ENCODE data around the gene SERPINE2. TPM values are rescaled to one million over a fixed set of nuclear protein-coding genes. Genes with fewer than 3 reads are reported as not detected.

The SERPINE2 gene
- total RNA-seq, 2 experiments from 2014 or later: 7.4 to 7.9 TPM

DNA sequence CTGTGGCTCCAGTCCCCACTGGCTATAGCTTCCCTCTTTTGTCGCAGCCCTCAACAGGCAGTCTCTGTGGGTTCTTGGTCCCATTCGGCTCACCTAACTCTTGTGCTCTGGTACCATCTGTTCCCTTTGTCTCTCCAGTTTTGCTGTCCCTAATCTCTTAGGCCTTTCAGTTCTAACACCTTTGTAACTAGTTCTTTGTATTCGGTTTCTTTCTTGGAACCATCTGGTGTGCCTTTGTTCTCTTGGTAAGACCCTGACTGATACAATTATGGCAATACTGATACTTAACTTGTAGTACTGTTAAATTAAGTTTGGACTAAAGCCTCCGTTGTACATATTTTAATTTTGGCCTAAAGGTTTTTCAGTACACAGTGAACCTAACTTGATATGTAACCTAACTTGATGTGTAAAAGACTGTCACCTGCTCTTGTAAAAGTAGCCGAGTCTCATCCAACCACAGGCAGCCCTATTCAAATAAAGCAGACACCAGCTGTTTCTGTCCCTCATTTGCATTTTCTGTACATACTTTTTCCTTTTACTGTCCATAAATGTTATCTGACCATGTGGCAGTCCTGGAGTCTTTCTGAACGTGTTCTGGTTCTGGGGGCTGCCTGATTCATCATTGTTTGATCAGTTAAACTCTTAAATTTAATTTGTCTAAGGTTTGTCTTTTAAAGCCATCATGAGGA is 86.7 kb downstream of the SERPINE2 start:
- DNase-seq: no peak
- Mint-ChIP-seq H3K9me3 (no peaks in the 10 kb centered on the region), H3K36me3 (ENCODE audit: low read depth) (peaks cover 1% of the 10 kb centered on the region), H3K27ac (no peak overlapping the region), H3K4me3 (no peak overlapping the region), H3K4me1 (peaks cover 56% of the 10 kb centered on the region), H3K27me3 (no peaks in the 10 kb centered on the region)
- ChIA-PET POLR2A (no interaction called here), CTCF (no interaction called here)

DNA sequence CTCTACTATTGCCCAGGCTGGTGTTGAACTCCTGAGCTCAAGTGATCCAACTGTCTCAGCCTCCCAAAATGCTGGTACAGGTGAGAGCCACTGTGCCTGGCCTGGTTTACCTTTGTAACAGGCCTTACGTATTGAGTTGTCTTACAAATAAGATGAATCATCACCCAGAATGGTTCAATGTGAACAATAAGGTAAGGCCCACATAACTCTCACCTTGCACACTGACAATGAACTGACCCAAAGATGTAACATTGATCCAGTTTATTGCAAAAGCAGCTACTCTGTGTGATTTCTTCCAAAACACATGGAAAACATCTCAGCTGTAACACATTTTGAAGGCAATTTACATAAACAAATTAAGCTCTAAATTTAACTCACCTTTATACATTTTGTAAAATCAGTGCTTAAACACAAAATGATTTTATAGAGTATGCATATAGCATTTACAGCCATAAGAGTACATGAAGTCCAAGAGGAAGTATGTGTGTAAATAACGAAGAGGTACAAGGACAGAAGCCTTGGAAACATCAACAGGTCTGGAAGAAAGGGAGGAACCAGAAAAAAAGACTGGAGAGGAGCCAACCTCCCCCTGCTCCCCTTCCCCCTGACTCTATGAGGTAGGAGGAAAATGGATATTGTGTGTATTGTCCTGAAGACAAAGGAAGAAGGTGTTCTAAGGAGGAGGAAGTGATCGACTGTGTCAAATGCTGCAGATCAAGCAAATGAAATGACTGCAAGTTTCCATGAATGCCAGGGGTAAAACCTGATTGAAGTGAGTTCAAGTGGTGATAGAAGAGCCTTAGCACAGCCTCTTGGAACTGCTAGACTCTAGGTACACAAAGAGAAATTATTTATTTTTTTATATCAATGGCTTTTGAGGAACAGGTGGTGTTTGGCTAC is 88.4 kb downstream of the SERPINE2 start:
- POLR2A ChIA-PET: interaction anchor here (0.6 to 1.3 kb wide), 5 partner anchors 7 to 39 kb away, joined by 3 to 8 read pairs (median 3); no protein-coding TSS in a partner anchor
- H3K9me3 Mint-ChIP-seq: no peaks in the 10 kb centered on the region

DNA sequence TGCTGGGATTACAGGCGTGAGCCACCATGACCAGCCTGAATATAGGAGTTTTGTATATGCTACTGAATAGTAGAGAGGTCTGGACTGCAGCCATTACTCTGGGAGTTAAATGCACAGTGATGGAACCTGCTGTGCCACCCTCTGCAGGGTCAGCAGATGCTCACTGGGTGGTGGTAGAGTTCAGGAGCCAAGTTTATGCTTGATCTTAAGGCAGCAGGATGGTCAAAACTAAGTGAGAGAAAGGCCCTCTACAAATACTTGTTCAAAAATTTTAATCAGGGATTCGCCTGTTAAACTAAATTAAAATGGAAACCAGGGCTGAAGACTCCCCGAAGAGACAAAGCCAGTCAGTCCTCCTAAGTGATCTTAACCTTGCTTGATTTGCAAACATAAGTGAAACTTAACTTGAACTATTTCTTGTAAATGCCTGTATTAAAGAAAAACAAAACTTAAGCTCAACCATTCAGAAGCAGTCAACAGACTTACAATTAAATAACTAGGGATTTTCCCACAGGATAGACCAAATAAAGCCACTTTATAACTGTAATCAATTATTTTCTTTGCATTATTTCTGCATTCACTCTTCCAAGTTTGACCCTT is 89.7 kb downstream of the SERPINE2 start:
- Mint-ChIP-seq H3K27ac (peak overlapping the region; percentile 77), H3K27me3 (no peaks in the 10 kb centered on the region), H3K36me3 (ENCODE audit: low read depth) (peaks cover 4% of the 10 kb centered on the region), H3K4me1 (peaks cover 54% of the 10 kb centered on the region), H3K4me3 (no peak overlapping the region), H3K9me3 (no peaks in the 10 kb centered on the region)
- CTCF ChIA-PET: interaction anchor here (0.7 kb wide), 1 partner anchor 38 kb away, joined by 3 read pairs; no protein-coding TSS in a partner anchor
- POLR2A ChIA-PET: interaction anchor here (0.8 to 1.3 kb wide), 5 partner anchors 8 to 21 kb away, joined by 3 to 4 read pairs (median 3); no protein-coding TSS in a partner anchor
- DNase-seq: no peak

More for the DNA sequence above, 88.4 kb downstream of the SERPINE2 start:
- H3K27me3 Mint-ChIP-seq: no peaks in the 10 kb centered on the region
- no peak for DNase-seq
- CTCF ChIA-PET: no interaction called here
- no peak overlapping the region for H3K4me3 Mint-ChIP-seq
- H3K4me1 Mint-ChIP-seq: peaks cover 55% of the 10 kb centered on the region
- H3K36me3 Mint-ChIP-seq (ENCODE audit: low read depth): no peaks in the 10 kb centered on the region
- H3K27ac Mint-ChIP-seq: peak overlapping the region; percentile 20

DNA sequence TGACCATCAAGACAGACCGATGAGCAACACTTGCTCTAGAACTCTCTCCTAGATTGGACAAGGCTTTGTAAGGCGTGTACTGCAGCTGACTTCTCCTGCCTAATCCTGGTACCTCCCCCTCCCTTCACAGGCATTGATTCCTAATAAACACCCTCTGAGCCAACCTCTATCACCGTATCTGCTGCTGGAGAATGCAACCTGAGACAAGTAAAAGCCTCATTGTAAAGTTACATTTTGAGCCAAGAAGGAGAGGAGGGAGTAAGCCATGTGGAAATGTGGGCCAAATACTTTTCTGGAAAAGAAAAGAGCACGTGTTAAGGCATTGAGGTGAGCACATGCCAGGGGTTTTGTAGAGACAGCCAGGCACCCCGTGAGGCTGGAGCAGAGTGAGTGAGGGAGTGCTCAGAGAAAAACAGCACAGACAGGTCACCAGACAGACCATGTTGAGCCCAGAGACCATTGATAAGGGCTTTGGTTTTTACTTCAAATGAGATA is 91.3 kb downstream of the SERPINE2 start:
- H3K9me3 Mint-ChIP-seq: no peaks in the 10 kb centered on the region
- peak overlapping the region; percentile 38 for H3K27ac Mint-ChIP-seq
- H3K4me1 Mint-ChIP-seq: peaks cover 63% of the 10 kb centered on the region
- H3K4me3 Mint-ChIP-seq: no peak overlapping the region
- peaks cover 12% of the 10 kb centered on the region for H3K36me3 Mint-ChIP-seq (ENCODE audit: low read depth)
- DNase-seq: no peak
- CTCF ChIA-PET: no interaction called here
- H3K27me3 Mint-ChIP-seq: no peaks in the 10 kb centered on the region
- POLR2A ChIA-PET: no interaction called here

DNA sequence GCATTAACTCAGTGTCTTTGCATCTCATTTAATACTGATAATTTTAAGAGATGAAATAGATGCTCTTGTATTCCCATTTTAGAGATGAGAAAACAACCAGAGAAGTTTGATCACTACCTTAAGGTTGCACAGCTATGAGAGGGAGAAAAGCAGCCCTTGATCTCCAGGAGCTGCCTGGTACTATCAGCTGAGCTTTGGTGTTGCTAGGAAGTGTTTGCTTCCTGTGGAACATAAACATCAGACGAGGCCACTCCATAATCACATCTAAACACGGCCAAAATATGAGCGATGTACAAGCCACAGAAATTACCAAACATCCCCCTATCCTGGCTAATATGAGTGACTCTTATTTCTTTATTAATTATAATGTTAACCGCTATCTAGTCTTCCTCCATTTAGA is 93.3 kb downstream of the SERPINE2 start:
- CTCF ChIA-PET: interaction anchor here (0.9 to 1.8 kb wide), 4 partner anchors 10 to 49 kb away, joined by 3 to 4 read pairs (median 4); no protein-coding TSS in a partner anchor
- POLR2A ChIA-PET: interaction anchor here (0.9 to 6.2 kb wide), 11 partner anchors 10 to 639 kb away, joined by 3 to 87 read pairs (median 5); partner anchors contain the start of genes AP1S3, CUL3 and MRPL44
- DNase-seq: no peak
- peaks cover 62% of the 10 kb centered on the region for H3K4me1 Mint-ChIP-seq
- peak overlapping the region; percentile 90 for H3K27ac Mint-ChIP-seq
- H3K4me3 Mint-ChIP-seq: peak overlapping the region; percentile 90
- H3K36me3 Mint-ChIP-seq (ENCODE audit: low read depth): peaks cover 22% of the 10 kb centered on the region
- no peaks in the 10 kb centered on the region for H3K27me3 Mint-ChIP-seq
- peaks cover 2% of the 10 kb centered on the region for H3K9me3 Mint-ChIP-seq

DNA sequence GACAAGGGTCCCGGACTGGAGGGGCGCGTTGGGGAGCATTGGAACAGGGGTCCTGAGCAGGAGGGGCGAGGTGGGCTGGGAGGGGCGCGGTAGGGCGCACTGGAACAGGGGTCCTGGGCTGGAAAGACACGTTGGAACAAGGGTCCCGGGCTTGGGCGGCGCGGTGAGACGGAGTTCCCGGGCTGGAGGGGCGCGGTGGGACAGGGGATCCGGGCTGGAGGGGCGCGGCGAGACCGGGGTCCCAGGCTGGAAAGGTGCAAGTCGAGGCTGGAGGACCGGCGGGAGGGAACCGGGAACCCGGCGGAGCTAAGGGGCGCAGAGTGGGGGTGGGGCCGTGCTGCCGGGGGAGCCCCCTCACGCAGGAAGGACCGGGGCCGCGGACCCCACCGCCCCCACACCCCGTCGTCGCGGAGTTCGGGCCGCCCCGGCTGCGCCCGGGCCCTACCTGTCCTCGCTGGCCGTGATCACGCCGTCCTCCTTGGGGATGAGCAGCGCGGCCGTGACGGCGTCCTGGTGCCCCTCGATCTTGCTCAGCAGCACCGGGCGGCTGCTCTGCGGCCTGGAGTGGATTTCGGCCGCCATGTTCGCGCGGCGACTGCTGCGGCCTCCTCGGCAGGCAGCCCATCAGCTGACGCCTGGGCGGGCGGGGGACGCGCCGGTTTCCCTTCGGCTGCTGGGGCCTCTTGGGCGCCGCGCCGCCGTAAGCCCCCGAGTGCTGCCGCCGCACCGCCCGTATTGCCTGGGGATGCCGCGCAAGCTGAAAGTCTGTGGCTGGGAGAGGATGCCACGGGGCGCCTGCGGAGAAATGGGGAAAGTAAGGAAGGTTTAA is 94.2 kb downstream of the SERPINE2 start, which contains the start of gene WDFY1:
Gene WDFY1, minus strand, starts transcription at position 633 of the 829 bp plus-strand sequence. Its CDS starts 51 bp downstream, at position 582.
- Mint-ChIP-seq H3K36me3 (ENCODE audit: low read depth) (peaks cover 26% of the 10 kb centered on the region), H3K27me3 (no peaks in the 10 kb centered on the region), H3K4me3 (peak within 1 kb of the TSS; percentile 90), H3K27ac (peak within 1 kb of the TSS; percentile 90), H3K4me1 (peaks cover 58% of the 10 kb centered on the region), H3K9me3 (peaks cover 2% of the 10 kb centered on the region)
- DNase-seq: peak; percentile 86
- ChIA-PET CTCF (interaction anchor here (0.9 to 1.8 kb wide), 3 partner anchors 9 to 48 kb away, joined by 3 to 4 read pairs (median 3); no protein-coding TSS in a partner anchor), POLR2A (interaction anchor here (0.9 to 6.2 kb wide), 12 partner anchors 9 to 640 kb away, joined by 3 to 87 read pairs (median 4); partner anchors contain the start of genes AP1S3, CUL3 and MRPL44)

DNA sequence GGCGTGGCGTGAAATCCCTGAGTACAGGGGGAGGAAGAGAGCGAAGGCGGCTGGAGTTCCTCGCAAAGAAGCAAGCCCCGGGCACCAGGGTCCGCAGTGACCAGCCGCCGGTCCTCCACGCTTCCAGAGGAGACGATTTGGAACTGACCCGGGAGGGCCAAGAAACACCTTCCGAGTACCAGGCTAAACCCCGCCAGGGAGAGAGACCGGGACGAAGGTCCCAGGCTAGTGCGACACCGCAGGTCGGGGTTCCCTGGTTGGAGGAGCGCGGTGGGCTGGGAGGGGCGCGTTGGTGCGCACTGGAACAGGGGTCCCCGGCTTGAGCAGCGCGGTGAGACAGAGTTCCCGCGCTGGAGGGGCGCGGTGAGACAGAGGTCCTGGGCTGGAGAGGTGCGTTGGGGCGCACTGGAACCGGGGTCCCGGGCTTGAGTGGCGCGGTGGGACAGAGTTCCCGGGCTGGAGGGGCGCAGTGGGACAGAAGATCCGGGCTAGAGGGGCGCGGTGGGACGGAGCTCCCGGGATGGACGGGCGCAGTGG is 94.9 kb downstream of the SERPINE2 start:
- Mint-ChIP-seq H3K27ac (peak overlapping the region; percentile 80), H3K27me3 (no peaks in the 10 kb centered on the region), H3K4me3 (peak overlapping the region; percentile 90), H3K9me3 (peaks cover 6% of the 10 kb centered on the region), H3K4me1 (peaks cover 58% of the 10 kb centered on the region), H3K36me3 (ENCODE audit: low read depth) (peaks cover 33% of the 10 kb centered on the region)
- DNase-seq: peak; percentile 41
- ChIA-PET POLR2A (interaction anchor here (1.2 to 6.2 kb wide), 10 partner anchors 8 to 107 kb away, joined by 4 to 87 read pairs (median 5); partner anchors contain the start of genes AP1S3 and MRPL44), CTCF (interaction anchor here (0.8 to 1.8 kb wide), 2 partner anchors 11 to 15 kb away, joined by 3 to 4 read pairs; no protein-coding TSS in a partner anchor)

DNA sequence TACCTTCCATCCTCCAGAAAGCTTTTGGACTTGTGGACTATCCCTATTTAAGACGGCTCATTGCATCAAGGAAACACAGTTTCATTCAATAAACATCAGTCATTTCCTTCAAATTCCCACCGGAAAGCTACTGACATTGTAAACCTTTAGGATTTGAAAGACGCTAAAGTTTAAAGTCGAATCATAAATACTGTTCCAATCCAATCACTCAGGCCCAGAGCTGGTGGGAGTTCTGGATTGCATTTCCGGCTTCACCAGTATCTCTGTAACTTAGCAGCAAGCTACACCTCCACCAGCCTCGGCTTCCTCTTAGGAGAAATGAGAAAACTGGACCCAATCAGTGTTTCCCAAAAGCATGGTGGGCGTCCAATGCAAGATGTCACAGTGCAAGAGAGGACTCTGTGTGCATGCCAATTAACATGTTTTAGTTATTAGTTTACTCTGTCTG is 95.5 kb downstream of the SERPINE2 start:
- DNase-seq: no peak
- Mint-ChIP-seq H3K4me3 (peak overlapping the region; percentile 90), H3K27me3 (no peaks in the 10 kb centered on the region), H3K9me3 (peaks cover 7% of the 10 kb centered on the region), H3K4me1 (peaks cover 57% of the 10 kb centered on the region), H3K27ac (peak overlapping the region; percentile 80), H3K36me3 (ENCODE audit: low read depth) (peaks cover 39% of the 10 kb centered on the region)
- ChIA-PET CTCF (interaction anchor here (0.6 to 0.9 kb wide), 4 partner anchors 12 to 465 kb away, joined by 3 to 5 read pairs (median 4); no protein-coding TSS in a partner anchor), POLR2A (interaction anchor here (0.6 to 6.2 kb wide), 4 partner anchors 13 to 106 kb away, joined by 3 to 87 read pairs (median 4); partner anchors contain the start of genes AP1S3 and MRPL44)

DNA sequence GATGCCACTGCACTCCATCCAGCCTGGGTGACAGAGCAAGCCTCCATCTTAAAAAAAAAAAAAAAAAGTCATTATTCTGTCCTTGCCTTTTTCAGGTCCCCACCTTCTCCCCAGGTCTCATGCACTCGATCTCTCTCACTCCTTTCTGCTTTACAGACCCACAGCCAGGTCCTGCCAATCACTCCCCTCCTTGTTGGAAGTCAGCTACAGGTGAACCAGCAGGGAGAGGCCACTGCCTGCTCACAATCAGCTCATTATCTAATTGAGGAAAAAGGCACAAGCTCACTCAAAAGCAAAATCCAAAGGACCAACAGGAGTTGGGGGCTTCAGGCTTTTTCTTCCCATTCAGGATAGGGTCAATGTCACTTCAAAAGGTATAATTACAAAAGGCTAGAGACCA is 96.0 kb downstream of the SERPINE2 start:
- ChIA-PET CTCF (interaction anchor here (0.6 to 0.9 kb wide), 4 partner anchors 12 to 464 kb away, joined by 3 to 5 read pairs (median 4); no protein-coding TSS in a partner anchor), POLR2A (interaction anchor here (0.6 to 6.2 kb wide), 4 partner anchors 13 to 106 kb away, joined by 3 to 87 read pairs (median 4); partner anchors contain the start of genes AP1S3 and MRPL44)
- no peaks in the 10 kb centered on the region for H3K27me3 Mint-ChIP-seq
- peaks cover 59% of the 10 kb centered on the region for H3K4me1 Mint-ChIP-seq
- peaks cover 41% of the 10 kb centered on the region for H3K36me3 Mint-ChIP-seq (ENCODE audit: low read depth)
- peak overlapping the region; percentile 90 for H3K4me3 Mint-ChIP-seq
- H3K27ac Mint-ChIP-seq: peak overlapping the region; percentile 80
- H3K9me3 Mint-ChIP-seq: peaks cover 7% of the 10 kb centered on the region
- no peak for DNase-seq

DNA sequence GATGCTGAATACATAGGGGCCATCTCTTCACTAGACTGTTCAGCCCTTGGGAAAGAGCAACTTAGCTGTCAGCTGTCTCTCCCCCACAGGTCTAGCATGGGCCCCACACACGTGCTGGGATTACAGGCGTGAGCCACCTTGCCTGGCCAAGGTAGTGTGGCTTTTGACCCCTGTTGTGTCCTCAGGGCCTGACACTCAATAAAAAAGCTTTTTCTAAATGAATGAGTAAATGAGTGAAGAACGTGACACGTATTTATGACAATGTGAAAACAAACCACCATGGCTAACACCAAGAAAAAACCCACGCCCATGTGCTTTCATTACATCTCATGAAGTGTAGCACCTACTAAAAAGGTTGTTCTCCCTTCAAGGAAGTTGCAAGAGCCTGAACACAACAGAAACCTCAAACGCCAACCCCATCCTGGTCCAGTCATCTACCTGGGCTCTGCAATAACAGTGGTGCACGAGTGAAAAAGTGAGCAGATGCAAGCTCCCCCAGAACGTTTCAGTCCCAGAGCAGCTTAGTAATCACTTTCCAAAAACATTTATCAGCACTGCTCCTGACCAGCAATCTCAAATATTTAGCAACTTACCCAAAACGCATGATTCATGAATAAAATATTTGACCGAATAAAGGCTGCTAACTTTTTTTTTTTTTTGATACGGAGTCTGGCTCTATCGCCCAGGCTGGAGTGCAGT is 97.4 kb downstream of the SERPINE2 start:
- ChIA-PET CTCF (interaction anchor here (0.7 to 2.8 kb wide), 7 partner anchors 12 to 304 kb away, joined by 3 to 10 read pairs (median 3); partner anchors contain the start of gene MRPL44), POLR2A (interaction anchor here (0.6 to 6.2 kb wide), 19 partner anchors 8 to 644 kb away, joined by 3 to 87 read pairs (median 3); partner anchors contain the start of genes AP1S3 and MRPL44)
- peak; percentile 83 for DNase-seq
- Mint-ChIP-seq H3K36me3 (ENCODE audit: low read depth) (peaks cover 43% of the 10 kb centered on the region), H3K9me3 (peaks cover 7% of the 10 kb centered on the region), H3K4me1 (peaks cover 64% of the 10 kb centered on the region), H3K27me3 (no peaks in the 10 kb centered on the region), H3K27ac (peak overlapping the region; percentile 91), H3K4me3 (peak overlapping the region; percentile 61)

Data from activated CD4-positive, alpha-beta memory T cell treated with anti-CD3 and anti-CD28 coated beads, Interleukin-2, amount 10 ng/mL, durations not matched to agents 7 days and 5 days (primary cell).